ENCODE measurements around the gene HMGXB4. TPM values are rescaled to one million over a fixed set of nuclear protein-coding genes. Genes with fewer than 3 reads are reported as not detected.

Gene HMGXB4
- polyA plus RNA-seq, 12 donors: 11.8 to 23.3 (median 15.8) TPM; not detected in 1

Other genes starting within 250 kb of the HMGXB4 start
- 10 to 100 TPM in 1 of 12 donors, under 1 TPM in 2, not detected in 9; 0.07 to 11.2 (median 0.07) TPM for gene ISX, start 191.3 kb upstream of the HMGXB4 start, polyA plus RNA-seq (ENCODE audit: insufficient read length in 12 of 12)
- gene TOM1, start 42.4 kb downstream of the HMGXB4 start, polyA plus RNA-seq (ENCODE audit: insufficient read length in 12 of 12): 10 to 100 TPM in 11 of 12 donors, not detected in 1; 23.7 to 43.3 (median 28.9) TPM
- gene HMOX1, start 123.6 kb downstream of the HMGXB4 start, polyA plus RNA-seq (ENCODE audit: insufficient read length in 12 of 12): 10 to 100 TPM in 11 of 12 donors, not detected in 1; 10.3 to 25.8 (median 13.3) TPM
- 10 to 100 TPM in 11 of 12 donors, not detected in 1; 26.2 to 66.4 (median 29.9) TPM for gene MCM5, start 142.6 kb downstream of the HMGXB4 start, polyA plus RNA-seq (ENCODE audit: insufficient read length in 12 of 12)

All from muscle of arm (tissue), 12 donors.